Measurements from ENCODE around the gene MGAT4A.
"Not testable (repeated sequence)": the region's sequence is repeated elsewhere in the genome, so short reads cannot be mapped to it uniquely, and the experiment has no call there.

MGAT4A gene

DNA sequence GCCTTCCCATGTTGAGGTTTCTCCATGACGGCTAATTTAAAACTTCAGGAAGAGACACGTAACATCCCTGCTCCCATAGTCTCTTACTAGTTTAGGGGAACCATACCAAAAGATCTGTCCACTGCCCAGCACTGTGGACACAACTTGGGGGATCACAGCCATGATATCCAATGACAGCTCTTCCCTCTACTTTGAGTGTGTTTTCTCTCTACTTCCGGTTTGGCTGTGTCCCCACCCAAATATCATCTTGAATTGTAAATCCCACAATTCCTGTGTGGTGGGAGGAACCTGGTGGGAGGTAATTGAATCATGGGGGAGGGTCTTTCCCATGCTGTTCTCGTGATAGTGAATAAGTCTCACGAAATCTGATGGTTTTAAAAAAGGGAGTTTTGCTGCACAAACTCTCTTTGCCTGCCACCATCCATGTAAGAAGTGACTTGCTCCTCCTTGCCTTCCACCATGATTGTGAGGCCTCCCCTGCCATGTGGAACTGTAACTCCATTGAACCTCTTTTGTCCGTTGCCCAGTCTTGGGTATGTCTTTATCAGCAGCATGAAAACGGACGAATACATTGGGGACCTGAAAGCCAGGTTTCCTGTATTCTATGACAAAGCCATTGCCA is 1.6 kb upstream of the MGAT4A start:
- no peak overlapping the region for H3K4me3 ChIP-seq (replicated peaks in 1 of 2; ENCODE audit: low read depth in 2 of 2, low read length in 2 of 2)
- TF ChIP-seq, protein P1, sequence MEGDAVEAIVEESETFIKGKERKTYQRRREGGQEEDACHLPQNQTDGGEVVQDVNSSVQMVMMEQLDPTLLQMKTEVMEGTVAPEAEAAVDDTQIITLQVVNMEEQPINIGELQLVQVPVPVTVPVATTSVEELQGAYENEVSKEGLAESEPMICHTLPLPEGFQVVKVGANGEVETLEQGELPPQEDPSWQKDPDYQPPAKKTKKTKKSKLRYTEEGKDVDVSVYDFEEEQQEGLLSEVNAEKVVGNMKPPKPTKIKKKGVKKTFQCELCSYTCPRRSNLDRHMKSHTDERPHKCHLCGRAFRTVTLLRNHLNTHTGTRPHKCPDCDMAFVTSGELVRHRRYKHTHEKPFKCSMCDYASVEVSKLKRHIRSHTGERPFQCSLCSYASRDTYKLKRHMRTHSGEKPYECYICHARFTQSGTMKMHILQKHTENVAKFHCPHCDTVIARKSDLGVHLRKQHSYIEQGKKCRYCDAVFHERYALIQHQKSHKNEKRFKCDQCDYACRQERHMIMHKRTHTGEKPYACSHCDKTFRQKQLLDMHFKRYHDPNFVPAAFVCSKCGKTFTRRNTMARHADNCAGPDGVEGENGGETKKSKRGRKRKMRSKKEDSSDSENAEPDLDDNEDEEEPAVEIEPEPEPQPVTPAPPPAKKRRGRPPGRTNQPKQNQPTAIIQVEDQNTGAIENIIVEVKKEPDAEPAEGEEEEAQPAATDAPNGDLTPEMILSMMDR (IDR thresholded peaks at IDR 0.05; ENCODE audit: low read depth, low read length) = no peak
- DNase-seq (ENCODE audit: low read depth in 2 of 2) = no peak

DNA sequence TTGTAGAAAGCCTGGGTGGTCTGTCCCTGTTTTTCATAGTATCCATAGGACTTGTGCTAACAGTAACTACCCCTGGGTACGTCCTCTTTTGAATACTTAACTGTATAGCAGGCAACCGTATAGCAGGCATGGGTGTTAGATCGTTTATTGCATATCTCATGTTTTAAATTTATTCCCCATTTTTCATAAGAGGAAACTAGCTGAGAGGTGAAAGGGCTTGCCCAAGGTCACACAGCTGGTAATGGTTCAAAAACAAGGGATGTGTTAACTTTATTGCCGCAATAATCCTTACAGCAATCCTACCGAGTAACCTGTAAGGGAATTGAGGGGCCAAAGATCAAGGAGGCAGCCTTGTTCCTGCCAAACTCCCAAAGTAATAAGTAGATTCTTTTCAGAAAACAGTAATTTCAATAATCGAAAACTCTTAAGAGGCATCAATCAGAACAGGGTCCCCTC is 990 bp upstream of the MGAT4A start:
- H3K4me3 ChIP-seq (replicated peaks in 1 of 2; ENCODE audit: low read depth in 2 of 2, low read length in 2 of 2) = peak overlapping the region; percentile 29 to 60
- DNase-seq (ENCODE audit: low read depth in 2 of 2) = no peak
- TF ChIP-seq, protein P1 (IDR thresholded peaks at IDR 0.05; ENCODE audit: low read depth, low read length) = no peak

DNA sequence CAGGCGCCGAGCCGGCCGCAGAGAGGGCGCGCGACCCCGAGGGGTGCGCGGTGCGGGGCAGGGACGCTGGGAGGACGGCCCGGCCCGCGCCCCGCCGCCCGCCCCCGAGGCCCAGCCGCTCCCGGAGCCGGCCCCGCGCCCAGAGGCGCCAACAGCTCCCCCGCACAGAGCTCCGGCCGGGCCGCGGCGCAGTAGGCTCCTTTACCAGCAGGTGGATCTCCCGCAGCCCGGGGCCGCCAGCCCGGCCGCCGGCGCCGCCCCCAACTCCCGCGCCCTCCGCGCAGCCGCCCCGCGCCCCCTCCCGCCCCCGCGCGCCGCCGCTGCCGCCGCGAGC is 258 bp downstream of the MGAT4A start:
- H3K4me3 ChIP-seq (replicated peaks in 1 of 2; ENCODE audit: low read depth in 2 of 2, low read length in 2 of 2) = peak overlapping the region; percentile 29 to 51
- TF ChIP-seq, protein P1 (IDR thresholded peaks at IDR 0.05; ENCODE audit: low read depth, low read length) = no peak
- DNase-seq (ENCODE audit: low read depth in 2 of 2) = peak; percentile 13 to 15

DNA sequence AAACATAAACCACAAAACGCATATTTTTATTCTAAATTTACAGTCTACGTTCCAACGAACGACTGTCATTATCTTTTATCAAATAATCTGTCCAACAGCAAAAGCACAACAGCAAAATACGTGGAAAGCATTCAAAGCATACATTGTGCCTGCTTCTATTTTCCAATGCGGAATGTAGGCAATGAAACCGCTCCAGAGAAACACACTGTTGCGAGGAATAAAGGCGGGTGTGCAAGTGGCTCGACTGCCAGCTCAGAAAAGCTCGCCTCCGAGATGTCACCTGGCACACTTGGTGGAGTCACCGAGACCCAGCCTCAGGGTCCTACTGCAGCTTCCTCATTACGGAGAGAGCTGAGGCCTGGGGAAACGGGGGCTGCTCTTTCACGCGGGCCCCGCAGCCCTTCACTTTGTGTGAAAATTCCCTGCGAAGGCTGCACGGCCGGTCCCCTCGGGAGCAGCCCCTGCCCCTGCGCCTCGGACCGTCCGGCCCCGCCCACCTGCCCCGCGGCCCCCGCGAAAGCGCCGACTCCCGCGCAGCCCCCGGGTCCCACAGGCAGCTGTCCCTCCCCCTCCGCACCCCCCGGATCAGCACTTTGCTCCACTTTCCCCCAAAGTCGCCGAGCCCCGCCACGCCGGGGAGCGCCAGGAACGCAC is 752 bp downstream of the MGAT4A start:
- TF ChIP-seq, protein P1 (IDR thresholded peaks at IDR 0.05; ENCODE audit: low read depth, low read length) = no peak
- peak overlapping the region; percentile 29 to 51 for H3K4me3 ChIP-seq (replicated peaks in 1 of 2; ENCODE audit: low read depth in 2 of 2, low read length in 2 of 2)
- no peak for DNase-seq (ENCODE audit: low read depth in 2 of 2)

DNA sequence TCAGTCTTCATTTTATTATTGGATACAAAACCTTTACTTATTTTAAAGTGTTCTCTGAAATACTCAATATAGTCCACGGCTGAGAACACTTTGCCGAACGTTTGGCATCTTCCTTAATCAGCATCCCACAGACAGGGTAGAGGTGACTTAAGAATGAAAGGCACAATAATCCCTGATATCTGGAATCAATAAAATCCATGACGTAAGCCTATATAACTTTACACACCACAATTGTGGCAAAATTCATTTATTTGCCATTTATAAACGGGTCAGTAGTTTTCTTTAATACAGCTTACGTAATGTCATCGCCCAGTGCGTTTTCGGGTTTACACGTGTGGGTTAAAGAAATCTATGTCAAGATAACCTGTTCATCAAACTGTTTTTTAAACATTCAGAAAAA is 1.3 kb downstream of the MGAT4A start:
- H3K4me3 ChIP-seq (replicated peaks in 1 of 2; ENCODE audit: low read depth in 2 of 2, low read length in 2 of 2) = no peak overlapping the region
- TF ChIP-seq, protein P1 (IDR thresholded peaks at IDR 0.05; ENCODE audit: low read depth, low read length) = no peak

DNA sequence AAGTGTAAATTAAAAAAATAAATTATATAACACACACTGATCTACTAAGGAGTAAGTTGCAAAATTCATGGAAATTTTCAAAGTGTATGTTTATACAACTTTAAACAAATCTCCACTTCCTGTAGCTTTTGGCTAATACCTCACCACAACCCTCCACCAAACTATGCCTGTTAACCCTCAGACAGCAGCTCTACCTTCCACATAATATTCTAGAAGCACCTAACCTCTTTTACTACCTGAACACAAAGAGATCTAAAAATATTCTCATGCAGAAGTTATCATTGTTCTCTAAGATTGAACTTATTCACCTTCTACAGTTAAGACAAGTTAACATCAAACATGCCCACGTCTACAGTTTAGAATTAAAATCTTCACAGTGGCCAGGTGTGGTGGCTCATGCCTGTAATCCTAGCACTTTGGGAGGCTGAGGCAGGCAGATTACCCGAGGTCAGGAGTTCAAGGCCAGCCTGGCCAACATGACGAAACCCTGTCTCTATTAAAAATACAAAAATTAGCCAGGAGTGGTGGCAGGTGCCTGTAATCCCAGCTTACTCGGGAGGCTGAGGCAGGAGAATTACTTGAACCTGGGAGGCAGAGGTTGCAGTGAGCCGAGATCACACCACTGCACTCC is 2.7 kb downstream of the MGAT4A start:
- not testable (repeated sequence) for H3K4me3 ChIP-seq (replicated peaks in 1 of 2; ENCODE audit: low read depth in 2 of 2, low read length in 2 of 2); DNase-seq (ENCODE audit: low read depth in 2 of 2)

More for the DNA sequence above, 1.3 kb downstream of the MGAT4A start:
- no peak for DNase-seq (ENCODE audit: low read depth in 2 of 2)

DNA sequence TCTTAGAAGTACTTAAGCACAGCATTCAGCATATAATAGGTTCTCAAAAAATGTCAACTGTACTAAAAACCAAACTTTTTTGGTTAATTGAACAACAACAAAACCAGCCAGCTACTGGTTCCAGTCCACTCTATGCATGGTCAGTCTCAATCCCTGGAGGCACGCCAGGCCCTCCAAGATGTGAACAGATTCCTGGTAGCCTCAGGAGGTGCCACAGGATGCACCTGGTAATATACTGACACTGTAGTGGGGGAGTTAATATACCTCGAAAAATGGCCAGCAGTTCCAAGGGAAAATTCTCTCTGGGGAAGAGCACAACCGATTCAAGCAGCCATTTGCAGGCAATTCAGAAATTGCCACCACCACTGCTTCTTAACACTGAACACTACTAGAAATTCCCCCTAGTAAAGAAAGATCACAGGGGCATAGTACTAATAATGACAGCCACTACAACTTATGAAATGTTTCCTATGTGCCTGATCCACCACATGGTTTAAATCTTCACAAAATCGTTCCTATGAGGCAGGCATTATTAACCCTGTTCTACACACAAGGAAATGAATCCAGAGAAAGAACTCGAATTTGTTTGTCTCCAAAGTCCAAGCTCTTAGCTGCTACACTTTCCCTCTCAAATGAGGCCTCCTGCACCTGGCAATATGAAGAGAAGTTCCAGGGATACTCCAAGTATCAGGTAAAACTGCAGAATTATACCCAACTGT is 3.4 kb downstream of the MGAT4A start:
- no peak for DNase-seq (ENCODE audit: low read depth in 2 of 2)
- H3K4me3 ChIP-seq (replicated peaks in 1 of 2; ENCODE audit: low read depth in 2 of 2, low read length in 2 of 2) = no peak overlapping the region
- TF ChIP-seq, protein P1 (IDR thresholded peaks at IDR 0.05; ENCODE audit: low read depth, low read length) = no peak

Data from cardiac fibroblast (primary cell).